Stimulated activated CD8-positive, alpha-beta memory T cell treated with anti-CD3 and anti-CD28 coated beads, Interleukin-7, amount 100 ng/mL, for 48 hours (primary cell): ENCODE results near the gene FGF2.
"Not testable (repeated sequence)": the region's sequence is repeated elsewhere in the genome, so short reads cannot be mapped to it uniquely, and the experiment has no call there.

Experiments used
- DNase-seq, 2 donors: peaks; one replicate each; pipeline ENCODE4 v3.0.0-alpha.2; 2020; ENCODE audit warnings: low read depth in 1 of 2; ENCODE audit errors: extremely low read depth in 1 of 2

Gene FGF2

GRCh38 chr4:122921300-122921699 lies 94.7 kb downstream of the FGF2 start:
- DNase-seq, result no peak

- peak; percentile 4 to 11 for DNase-seq
Measured at GRCh38 chr4:122921971-122922876, 95.6 kb downstream of the FGF2 start, which contains the start of gene NUDT6. Gene NUDT6, minus strand, starts transcription at chr4:122922597. Its CDS starts 25 bp downstream, at chr4:122922572.

- peak; percentile 75 to 89 for DNase-seq
Measured at GRCh38 chr4:122922877-122923511, 96.4 kb downstream of the FGF2 start.

- no peak for DNase-seq
Measured at GRCh38 chr4:122928930-122929329, 102.3 kb downstream of the FGF2 start.

GRCh38 chr4:122930862-122931261 lies 104.2 kb downstream of the FGF2 start:
- DNase-seq, result no peak

- no peak for DNase-seq
Measured at GRCh38 chr4:122932763-122933162, 106.1 kb downstream of the FGF2 start.

GRCh38 chr4:122945136-122945535 lies 118.5 kb downstream of the FGF2 start:
- not testable (repeated sequence) for DNase-seq

GRCh38 chr4:122946142-122946541 lies 119.5 kb downstream of the FGF2 start:
- DNase-seq, result no peak
